Measurements from ENCODE around the gene XXYLT1. TPM values are rescaled to one million over a fixed set of nuclear protein-coding genes. Genes with fewer than 3 reads are reported as not detected.

The XXYLT1 gene
- total and polyA plus RNA-seq, 9 of the 15 experiments (the other 6 are each of a cell fraction or from before 2014, with no cell fraction given): 1.9 to 18.9 (median 15.0) TPM

DNA sequence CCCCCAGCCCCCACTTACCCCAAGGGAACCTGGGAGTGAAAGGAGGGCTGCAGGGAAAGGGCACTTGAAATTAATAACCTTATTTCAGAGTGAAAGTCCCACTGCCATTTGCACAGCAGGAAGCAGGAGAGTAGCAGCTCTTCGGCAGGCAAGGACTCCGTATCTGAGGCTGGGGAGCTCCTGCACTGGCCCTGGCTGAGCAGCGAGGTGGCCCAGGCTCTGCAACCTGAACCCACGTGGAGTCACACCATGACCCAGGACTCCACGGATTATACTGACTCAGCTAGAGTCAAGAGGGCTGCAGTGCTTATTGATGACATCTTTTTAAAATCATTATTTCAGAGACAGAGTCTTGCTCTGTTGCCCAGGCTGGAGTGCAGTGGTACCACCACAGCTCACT lies 214.5 kb downstream of the XXYLT1 start:
- ATAC-seq (no peak), FAIRE-seq (no peak), DNase-seq (ENCODE audit: extremely low read depth in 1 of 4, low spot score in 3 of 4) (no peak)
- in situ Hi-C loops (cut with MboI): no loop called here
- intact Hi-C loops (cut with micrococcal nuclease): no loop called here
- H3K4me1 ChIP-seq (replicated peaks in 1 of 2; ENCODE audit: control insufficient read depth in 2 of 2, insufficient read depth in 2 of 2, low read length in 2 of 2): peaks cover 0 to 6% of the 10 kb centered on the region in 2 experiments; a peak in 2 of 5 replicates
- H3K27me3 ChIP-seq (ENCODE audit: control insufficient read depth in 2 of 2, insufficient read depth in 2 of 2, low read length in 2 of 2): peaks cover 22 to 63% of the 10 kb centered on the region in 2 experiments; a peak in 3 of 5 replicates
- H3K27ac ChIP-seq (ENCODE audit: extremely low read depth, low read depth, low read length): no peak overlapping the region
- no peaks in the 10 kb centered on the region for H3K9me3 ChIP-seq (replicated peaks; ENCODE audit: control insufficient read depth, insufficient read depth, low read depth, low read length)
- BruUV-seq (replicated peaks): no TSS peak
- ChIA-PET CTCF (ENCODE audit: low intra/inter-chr PET ratio) (no interaction called here), POLR2A (interaction anchor here (0.8 kb wide), 1 partner anchor 9 kb away, joined by 3 read pairs; no protein-coding TSS in a partner anchor)
- no peaks in the 10 kb centered on the region for H3K79me2 ChIP-seq (ENCODE audit: control insufficient read depth, insufficient read depth, low read length)
- no peak overlapping the region for H3K9ac ChIP-seq (ENCODE audit: insufficient read depth in 1 of 2, low read depth in 2 of 2, low read length in 2 of 2)
- no peaks in the 10 kb centered on the region for H3K36me3 ChIP-seq (ENCODE audit: control insufficient read depth, insufficient read depth, low read length)
- H4K20me1 ChIP-seq (replicated peaks; ENCODE audit: control insufficient read depth, insufficient read depth, low read length): no peaks in the 10 kb centered on the region
- WGBS (ENCODE audit: insufficient coverage, low coverage, missing lambda C conversion rate): 4% methylated on average over 5 of the region's 5 CpGs
- H3K9me1 ChIP-seq (ENCODE audit: control insufficient read depth, insufficient read depth, low read length): no peaks in the 10 kb centered on the region
- no peak overlapping the region for H2AFZ ChIP-seq (ENCODE audit: low read depth, low read length)
- H3K4me3 ChIP-seq: no peak overlapping the region
- H3K4me2 ChIP-seq (ENCODE audit: insufficient read depth, low read length): no peak overlapping the region
- TF ChIP-seq, protein P1, sequence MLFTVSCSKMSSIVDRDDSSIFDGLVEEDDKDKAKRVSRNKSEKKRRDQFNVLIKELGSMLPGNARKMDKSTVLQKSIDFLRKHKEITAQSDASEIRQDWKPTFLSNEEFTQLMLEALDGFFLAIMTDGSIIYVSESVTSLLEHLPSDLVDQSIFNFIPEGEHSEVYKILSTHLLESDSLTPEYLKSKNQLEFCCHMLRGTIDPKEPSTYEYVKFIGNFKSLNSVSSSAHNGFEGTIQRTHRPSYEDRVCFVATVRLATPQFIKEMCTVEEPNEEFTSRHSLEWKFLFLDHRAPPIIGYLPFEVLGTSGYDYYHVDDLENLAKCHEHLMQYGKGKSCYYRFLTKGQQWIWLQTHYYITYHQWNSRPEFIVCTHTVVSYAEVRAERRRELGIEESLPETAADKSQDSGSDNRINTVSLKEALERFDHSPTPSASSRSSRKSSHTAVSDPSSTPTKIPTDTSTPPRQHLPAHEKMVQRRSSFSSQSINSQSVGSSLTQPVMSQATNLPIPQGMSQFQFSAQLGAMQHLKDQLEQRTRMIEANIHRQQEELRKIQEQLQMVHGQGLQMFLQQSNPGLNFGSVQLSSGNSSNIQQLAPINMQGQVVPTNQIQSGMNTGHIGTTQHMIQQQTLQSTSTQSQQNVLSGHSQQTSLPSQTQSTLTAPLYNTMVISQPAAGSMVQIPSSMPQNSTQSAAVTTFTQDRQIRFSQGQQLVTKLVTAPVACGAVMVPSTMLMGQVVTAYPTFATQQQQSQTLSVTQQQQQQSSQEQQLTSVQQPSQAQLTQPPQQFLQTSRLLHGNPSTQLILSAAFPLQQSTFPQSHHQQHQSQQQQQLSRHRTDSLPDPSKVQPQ (CRISPR knock-in tag; IDR thresholded peaks at IDR 0.05; ENCODE audit: borderline replicate concordance): no peak

DNA sequence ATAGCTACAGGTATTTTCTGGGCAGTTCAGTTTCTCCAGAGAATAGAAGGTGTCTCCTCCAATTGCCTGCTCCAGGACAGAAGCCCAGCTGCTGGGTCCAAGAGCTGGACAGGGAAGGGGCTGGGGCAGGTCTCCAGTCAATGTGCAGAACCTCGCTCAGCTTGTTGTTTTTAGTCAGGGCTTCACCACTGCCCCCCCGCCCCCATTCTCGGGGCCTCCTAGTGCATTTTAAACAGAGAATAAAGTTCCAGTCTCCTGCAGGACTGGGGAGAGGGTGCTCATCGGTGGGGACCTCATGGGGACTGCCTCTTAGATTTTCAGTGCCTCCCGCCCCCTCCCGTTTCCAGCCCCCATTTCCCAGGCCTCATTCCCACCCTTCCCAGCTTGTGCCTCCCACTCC lies 216.6 kb downstream of the XXYLT1 start:
- POLR2A ChIA-PET: no interaction called here
- no peak overlapping the region for H2AFZ ChIP-seq (ENCODE audit: low read depth, low read length)
- TF ChIP-seq U2AF1 (optimal IDR thresholded peaks at IDR 0.05; ENCODE audit: low read depth, low read length) (no peak), EWSR1 (IDR thresholded peaks at IDR 0.05; ENCODE audit: borderline replicate concordance, low read depth, partially characterized antibody) (no peak), MECOM (CRISPR knock-in tag; IDR thresholded peaks at IDR 0.05) (no peak), CBX1 (IDR thresholded peaks at IDR 0.05; ENCODE audit: low read depth) (no peak), DMBX1 (CRISPR knock-in tag; IDR thresholded peaks at IDR 0.05; ENCODE audit: borderline replicate concordance) (no peak)
- TF ChIP-seq, protein P2, sequence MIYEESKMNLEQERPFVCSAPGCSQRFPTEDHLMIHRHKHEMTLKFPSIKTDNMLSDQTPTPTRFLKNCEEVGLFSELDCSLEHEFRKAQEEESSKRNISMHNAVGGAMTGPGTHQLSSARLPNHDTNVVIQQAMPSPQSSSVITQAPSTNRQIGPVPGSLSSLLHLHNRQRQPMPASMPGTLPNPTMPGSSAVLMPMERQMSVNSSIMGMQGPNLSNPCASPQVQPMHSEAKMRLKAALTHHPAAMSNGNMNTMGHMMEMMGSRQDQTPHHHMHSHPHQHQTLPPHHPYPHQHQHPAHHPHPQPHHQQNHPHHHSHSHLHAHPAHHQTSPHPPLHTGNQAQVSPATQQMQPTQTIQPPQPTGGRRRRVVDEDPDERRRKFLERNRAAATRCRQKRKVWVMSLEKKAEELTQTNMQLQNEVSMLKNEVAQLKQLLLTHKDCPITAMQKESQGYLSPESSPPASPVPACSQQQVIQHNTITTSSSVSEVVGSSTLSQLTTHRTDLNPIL (CRISPR knock-in tag; IDR thresholded peaks at IDR 0.05): no peak
- TF ChIP-seq, protein P3, sequence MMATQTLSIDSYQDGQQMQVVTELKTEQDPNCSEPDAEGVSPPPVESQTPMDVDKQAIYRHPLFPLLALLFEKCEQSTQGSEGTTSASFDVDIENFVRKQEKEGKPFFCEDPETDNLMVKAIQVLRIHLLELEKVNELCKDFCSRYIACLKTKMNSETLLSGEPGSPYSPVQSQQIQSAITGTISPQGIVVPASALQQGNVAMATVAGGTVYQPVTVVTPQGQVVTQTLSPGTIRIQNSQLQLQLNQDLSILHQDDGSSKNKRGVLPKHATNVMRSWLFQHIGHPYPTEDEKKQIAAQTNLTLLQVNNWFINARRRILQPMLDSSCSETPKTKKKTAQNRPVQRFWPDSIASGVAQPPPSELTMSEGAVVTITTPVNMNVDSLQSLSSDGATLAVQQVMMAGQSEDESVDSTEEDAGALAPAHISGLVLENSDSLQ (IDR thresholded peaks at IDR 0.05): no peak

More for the DNA sequence above, 216.6 kb downstream of the XXYLT1 start:
- no peaks in the 10 kb centered on the region for H3K9me3 ChIP-seq (replicated peaks; ENCODE audit: control insufficient read depth, insufficient read depth, low read depth, low read length)
- no peak overlapping the region for H3K4me2 ChIP-seq (ENCODE audit: insufficient read depth, low read length)
- no peaks in the 10 kb centered on the region for H4K20me1 ChIP-seq (replicated peaks; ENCODE audit: control insufficient read depth, insufficient read depth, low read length)
- FAIRE-seq: no peak
- H3K79me2 ChIP-seq (ENCODE audit: control insufficient read depth, insufficient read depth, low read length): no peaks in the 10 kb centered on the region
- peaks cover 16 to 43% of the 10 kb centered on the region in 2 experiments; a peak in 3 of 5 replicates for H3K27me3 ChIP-seq (ENCODE audit: control insufficient read depth in 2 of 2, insufficient read depth in 2 of 2, low read length in 2 of 2)
- no peak overlapping the region for H3K4me3 ChIP-seq
- H3K27ac ChIP-seq (ENCODE audit: extremely low read depth, low read depth, low read length): no peak overlapping the region
- WGBS (ENCODE audit: insufficient coverage, low coverage, missing lambda C conversion rate): 5% methylated on average over 4 of the region's 6 CpGs
- in situ Hi-C loops (cut with MboI) (no loop called here), intact Hi-C loops (cut with micrococcal nuclease) (no loop called here)
- H3K9ac ChIP-seq (ENCODE audit: insufficient read depth in 1 of 2, low read depth in 2 of 2, low read length in 2 of 2): no peak overlapping the region
- H3K9me1 ChIP-seq (ENCODE audit: control insufficient read depth, insufficient read depth, low read length): no peaks in the 10 kb centered on the region
- no peaks in the 10 kb centered on the region for H3K36me3 ChIP-seq (ENCODE audit: control insufficient read depth, insufficient read depth, low read length)
- CTCF ChIA-PET (ENCODE audit: low intra/inter-chr PET ratio): no interaction called here
- no peak for ATAC-seq
- DNase-seq (ENCODE audit: extremely low read depth in 1 of 4, low spot score in 3 of 4): no peak
- H3K4me1 ChIP-seq (replicated peaks in 1 of 2; ENCODE audit: control insufficient read depth in 2 of 2, insufficient read depth in 2 of 2, low read length in 2 of 2): no peaks in the 10 kb centered on the region; a peak in 1 of 5 replicates
- BruUV-seq (replicated peaks): no TSS peak

All from K562 (cell line).